Measurements from ENCODE around the gene CEP131. TPM values are rescaled to one million over a fixed set of nuclear protein-coding genes. Genes with fewer than 3 reads are reported as not detected.
A peak's percentile ranks its signal among the peaks of the same experiment; 100 is the strongest.
"Not testable (repeated sequence)": the region's sequence is repeated elsewhere in the genome, so short reads cannot be mapped to it uniquely, and the experiment has no call there.

Gene CEP131
- total RNA-seq, 1 donor from 2014 or later, result 4.6 TPM

DNA sequence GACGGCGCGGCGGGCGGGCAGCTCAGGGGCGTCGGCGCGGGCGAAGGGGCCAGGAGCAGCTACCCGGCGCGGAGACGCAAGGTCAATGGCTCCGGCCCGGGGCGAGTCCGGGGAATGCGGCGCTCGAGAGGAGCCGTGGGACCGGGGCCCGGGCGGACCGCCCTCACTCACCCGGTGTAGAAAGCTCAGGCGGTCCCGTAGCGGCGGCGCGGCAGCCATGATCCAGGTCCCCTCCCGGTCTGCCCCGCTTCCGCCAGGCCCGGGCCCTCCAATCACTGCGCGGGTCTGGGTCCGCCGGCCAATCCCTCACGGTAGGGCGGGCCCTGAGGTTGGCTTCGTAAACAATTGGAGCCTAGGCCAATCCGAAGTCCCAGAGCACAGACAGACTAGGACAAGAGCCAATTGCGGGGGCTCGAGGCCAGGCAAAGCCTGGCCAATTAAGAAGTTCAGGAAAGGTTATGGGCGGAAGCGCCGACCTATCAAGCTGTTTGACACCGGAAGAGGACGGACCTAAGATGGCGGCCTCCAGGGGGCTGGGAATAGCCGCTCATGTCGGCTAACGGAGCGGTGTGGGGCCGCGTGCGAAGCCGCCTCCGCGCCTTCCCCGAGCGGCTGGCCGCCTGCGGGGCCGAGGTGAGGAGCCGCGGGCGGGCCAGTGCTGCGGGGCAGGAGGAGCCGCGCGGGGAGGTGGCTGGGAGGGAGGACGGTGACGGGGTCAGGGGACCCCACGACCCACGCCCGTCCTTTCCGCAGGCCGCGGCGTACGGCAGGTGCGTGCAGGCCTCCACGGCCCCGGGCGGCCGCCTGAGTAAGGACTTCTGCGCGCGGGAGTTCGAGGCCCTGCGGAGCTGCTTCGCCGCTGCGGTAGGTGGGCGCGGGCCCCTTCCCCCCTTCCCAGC, 16.3 kb upstream of the CEP131 start, which contains the start of the genes NDUFAF8 and TEPSIN:
Gene NDUFAF8, plus strand, starts transcription at position 504 of the 899 bp plus-strand sequence. Its CDS starts 46 bp downstream, at position 550.
Gene TEPSIN, minus strand, starts transcription at position 241 of the 899 bp plus-strand sequence. Its CDS starts 22 bp downstream, at position 219.
- DNase-seq (ENCODE audit: low spot score), result peak; percentile 100

DNA sequence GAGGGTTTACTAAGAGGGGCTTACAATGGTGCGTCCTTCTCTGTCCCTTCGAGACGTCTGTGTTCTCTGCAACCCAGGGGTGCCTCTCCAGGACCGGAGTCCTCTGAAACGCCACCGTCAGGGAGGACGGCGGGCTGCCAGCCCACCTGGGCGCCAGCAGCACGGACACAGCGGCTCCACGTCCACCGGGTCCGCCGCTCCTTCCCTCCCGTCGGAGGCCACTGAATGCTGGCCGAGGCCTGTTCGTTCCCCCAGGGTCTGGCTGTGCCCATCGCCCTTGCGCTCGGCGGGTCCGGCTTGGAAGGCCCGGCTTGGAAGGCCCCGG, 15.7 kb upstream of the CEP131 start:
- no peak for DNase-seq (ENCODE audit: low spot score)

DNA sequence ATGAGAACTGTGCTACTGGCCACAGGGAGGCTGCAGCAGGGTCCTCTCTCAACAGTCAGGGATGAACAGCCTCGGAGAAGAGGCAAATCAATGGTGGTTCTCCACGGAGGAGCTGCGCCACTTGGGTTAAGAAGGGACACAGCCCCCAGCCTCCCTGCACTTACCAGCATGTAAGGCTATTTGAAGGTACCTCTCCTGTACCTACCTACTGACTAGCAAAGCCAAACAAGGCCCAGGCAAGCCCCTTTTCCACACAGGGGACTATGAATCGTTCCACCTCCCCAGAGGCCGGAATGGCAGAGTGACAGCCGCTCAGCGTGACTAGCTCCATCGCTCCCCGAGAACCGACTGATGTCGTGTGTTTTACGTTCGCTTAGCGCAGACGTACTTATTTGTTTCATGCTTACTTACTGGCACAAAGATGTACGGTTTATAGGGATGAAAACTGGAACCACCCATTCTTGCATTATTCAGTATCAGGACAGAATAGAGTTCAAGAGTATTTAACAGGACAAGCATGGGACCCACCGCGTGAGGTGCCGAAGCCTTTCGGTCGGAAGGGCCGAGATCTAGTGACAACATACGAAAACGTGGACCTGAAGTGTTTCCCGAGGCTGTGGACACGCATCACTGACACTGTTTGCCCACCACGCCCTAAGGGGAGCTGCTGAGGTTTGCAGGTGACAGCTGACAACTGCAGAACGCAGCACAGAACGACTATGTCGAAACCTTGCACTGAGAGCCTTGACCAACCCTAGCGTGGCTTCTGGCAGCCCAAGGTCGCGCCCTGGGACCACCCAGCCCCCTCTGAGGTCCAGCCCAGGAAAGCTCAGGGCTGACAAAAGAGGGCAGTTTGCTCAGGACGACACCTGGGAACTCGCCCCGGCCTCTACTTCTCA, 15.1 kb upstream of the CEP131 start:
- DNase-seq (ENCODE audit: low spot score), result no peak

DNA sequence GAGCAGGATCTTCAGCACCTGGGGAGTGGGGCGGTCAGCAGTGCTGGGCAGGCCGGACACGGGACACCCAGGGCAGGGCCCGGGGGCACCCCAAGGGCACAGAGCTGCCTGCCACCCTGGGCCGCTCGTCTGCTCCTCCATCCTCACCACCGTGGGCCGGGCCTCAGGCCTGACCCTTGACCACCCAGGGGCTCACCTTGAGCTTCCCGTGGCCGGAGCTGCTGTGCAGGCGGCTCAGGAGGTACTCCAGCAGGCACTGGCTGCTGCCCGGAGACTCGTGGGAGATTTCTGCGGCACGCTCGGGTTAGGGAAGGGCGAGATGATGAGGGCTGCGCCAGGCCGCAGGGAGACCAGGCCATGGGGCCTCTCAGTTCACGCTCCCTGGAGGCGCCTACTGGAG, 14.0 kb upstream of the CEP131 start:
- no peak for DNase-seq (ENCODE audit: low spot score)

DNA sequence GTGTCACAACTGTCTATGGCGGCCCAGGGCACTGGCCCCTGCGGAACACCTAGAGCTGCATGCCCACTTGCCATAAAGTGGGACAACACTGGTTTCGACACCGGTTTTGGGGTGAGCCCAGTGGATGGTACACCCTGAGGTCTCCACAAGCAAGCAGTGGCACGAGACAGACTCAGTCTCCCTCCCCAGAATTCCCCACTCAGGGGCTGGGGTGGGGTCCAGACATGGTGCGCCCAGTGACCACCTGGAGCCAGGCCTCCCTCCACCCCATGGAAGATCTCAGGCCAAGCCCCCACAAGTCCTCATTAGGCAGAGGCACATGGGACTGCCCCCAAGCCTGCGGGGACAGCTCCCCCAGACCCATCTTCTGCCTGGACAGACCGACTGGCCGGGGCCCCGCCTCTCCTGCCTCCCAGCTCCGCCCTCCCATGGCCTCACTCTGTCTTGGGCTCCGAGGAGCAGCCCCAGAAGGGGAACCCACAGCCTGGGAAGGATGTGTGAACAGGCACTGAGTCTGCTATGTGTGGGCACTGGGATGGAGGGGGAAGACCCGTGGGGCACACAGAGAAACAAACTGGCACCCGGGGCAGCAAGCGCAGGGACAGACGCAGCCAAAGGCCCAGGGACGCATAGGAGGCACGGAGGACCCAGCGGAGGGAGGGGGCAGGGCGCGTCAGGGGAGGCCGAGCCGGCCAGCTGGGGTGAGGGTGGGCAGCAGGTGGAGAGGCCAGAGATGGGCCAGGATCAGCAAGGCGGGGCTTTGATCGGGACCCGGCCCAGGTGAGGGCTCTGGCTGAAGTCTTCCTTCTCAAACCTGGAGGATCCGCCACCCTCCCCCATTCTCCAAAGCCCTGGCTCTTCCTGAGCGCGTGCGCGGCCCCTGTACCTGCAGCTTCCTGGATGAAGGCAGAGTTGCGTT, 13.3 kb upstream of the CEP131 start:
- no peak for DNase-seq (ENCODE audit: low spot score)

DNA sequence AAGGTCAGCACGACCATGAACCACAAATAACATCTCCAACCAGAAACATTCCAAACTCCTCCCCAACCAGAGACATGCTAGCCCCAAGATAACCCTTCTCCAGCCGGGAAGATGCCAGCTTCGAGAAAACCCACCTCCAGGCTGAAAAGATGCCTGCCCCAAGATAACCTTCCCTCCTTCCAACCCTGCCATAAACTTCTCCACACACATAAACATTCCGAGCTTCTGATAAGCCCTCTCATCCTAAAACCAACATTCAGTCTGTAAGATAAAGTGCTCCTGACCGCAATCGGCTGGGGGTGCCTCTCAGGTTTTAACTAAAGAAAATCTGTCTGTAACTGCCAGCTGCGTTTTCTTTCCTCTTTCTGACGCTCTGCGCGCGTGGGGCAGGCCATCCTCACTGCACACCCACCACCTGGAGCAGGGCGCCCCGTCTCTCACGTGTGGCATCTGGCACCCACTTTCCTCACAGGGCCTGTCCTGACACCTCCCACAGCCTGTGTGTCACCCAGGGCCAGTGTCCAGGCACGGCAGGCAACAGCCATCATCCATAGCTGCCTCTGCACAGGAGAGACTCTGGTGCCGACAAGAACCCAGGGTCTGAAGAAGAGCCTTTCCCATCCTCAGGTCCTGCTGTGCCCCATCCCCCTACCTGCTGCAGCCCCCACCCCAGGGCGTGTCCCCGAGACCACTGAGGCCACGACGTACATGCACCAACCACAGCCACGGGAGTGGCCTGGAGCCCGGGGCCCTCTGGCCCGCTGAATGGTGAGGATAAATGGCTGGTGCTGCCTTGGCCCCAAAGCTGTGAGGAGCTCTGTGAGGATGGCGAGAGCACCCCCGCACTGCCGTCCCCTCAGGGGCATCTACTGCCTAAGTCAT, 12.4 kb upstream of the CEP131 start:
- peak; percentile 35 for DNase-seq (ENCODE audit: low spot score)

DNA sequence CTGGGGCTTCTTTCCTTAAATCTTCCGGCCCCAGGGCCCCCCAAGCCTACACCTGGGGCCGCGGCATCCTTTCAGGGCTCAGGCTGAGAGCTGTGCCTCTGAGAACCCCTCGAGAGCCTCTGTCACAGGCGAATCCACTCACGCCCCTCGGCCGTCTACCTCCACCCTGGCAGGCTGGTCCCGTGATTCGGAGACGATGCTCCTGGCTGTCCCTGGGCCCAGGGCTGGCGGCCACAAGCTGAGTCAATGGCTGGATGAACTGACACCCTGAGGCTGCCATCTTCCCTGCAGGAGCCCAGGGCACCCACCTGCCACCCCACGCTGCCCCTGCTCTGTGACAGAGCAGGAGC, 11.7 kb upstream of the CEP131 start:
- no peak for DNase-seq (ENCODE audit: low spot score)

DNA sequence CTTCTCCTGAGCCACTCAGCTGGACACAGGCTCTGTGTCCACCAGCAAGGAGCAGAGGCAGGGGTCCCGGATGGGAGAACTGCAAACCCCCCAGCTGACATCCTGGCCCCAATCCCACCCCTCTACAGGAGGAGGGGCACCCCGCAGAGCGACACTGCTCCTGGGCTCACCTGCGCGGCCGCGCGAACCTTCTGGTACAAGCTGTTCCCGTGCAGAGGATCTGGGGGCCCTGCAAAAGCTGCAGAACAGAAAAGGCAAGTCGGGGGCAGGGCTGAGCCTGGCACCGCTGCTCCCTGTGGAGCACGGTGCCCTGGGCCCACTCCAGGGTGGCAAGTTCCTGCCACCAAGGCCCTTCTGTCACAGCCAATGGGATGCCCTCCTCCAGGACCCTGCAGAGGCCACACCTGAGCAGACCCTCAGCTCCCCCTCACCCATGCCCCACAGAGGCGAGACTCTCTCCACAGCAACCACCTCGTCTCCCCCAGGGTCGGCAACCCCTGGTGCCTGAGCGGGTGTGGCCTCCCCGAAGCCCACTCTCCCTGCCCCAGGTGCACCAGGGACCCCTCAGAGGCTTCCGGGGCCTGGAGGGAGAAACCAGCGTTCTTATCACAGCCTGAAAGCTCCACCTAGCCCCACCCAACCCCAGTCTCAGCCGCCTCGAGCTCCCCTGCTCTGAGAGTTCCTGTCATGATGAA, 11.2 kb upstream of the CEP131 start:
- no peak for DNase-seq (ENCODE audit: low spot score)

- DNase-seq (ENCODE audit: low spot score), result no peak
Measured at GRCh38 chr17:81233316-81233715, 10.6 kb upstream of the CEP131 start.

DNA sequence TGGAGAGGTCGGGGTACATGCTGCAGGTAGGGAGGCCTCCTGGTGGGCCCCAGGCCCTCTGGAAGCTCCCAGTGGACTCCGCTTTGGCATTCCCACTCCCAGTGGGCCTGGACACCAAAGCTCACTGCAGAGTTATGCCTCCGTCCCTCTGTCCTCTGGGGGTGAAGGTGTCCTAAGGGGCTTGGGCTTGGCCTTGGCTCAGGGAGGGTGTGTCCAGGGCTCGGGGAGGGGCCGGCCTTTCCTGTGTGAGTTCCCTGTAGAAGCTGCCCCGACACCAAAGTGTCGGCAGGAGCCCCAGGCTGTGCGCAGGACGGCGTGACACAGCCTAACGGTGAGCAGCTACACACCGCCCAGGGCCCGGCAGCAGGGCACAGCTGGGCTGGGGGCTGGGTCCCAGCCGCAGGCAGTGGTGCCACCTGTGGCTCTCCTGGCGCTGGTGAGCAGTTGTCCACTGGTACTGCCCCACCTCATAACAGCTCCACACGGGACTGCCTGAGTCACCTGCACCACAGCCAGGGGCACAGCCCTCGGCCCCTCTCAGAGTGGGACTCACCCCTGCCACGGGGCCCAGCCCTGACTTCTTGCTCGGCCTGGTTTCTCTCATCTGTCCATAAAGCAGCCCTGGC, 10.0 kb upstream of the CEP131 start:
- peak; percentile 37 for DNase-seq (ENCODE audit: low spot score)

DNA sequence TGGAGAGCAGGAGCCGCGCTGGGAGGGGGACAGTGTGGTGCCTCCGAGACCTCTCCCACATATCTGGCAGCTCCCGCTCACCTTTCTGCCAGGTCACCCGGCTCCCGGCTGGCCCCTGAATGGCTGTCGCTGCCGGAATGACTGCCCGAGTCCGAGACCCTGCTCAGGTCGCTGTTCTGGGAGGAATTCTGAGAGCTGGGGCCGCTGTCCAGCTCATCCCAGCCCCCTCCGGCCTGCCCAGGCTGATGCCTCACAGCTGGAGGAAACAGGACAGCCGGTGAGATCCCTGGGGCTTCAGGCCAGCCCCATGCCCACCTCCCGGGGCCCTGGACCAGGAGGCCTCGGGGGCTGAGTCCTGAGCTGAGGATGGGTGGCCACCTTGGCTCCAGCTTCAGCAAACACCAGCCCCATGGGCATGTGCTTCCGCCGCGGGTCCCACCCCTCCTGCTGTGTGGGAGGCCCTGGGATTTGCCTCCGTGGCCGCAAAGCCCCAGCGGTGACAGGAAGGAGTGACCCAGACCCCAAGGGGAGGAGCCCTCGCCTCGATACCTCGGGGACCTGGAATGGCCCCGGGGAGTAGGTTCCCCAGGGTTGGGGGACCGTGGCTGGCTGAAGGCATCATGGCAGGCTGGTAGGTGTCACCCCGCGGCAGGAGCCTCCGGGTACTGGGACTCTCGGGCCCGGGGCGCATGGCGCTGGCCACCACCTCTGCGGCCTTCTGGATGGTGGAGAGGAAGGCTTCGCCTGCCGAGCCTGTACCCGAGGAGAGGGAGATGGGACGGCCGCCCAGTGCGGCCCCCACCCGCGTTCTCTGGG, 9.2 kb upstream of the CEP131 start:
- DNase-seq (ENCODE audit: low spot score), result no peak

GRCh38 chr17:81231121-81231645, 8.4 kb upstream of the CEP131 start:
- DNase-seq (ENCODE audit: low spot score), result no peak

GRCh38 chr17:81230043-81230820, 7.5 kb upstream of the CEP131 start:
- DNase-seq (ENCODE audit: low spot score), result no peak

DNA sequence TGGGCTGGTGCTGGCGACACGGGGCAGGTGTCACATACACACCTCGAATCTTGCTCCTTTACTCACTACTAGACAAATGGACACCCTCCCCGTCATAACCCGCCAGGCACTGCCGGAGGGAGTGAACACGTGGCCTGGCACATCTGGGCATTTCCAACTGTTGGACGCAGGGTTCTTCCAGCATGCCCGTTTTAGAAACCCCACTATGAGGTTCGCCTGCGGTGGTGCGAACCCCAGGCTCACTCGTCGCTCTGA, 6.8 kb upstream of the CEP131 start:
- no peak for DNase-seq (ENCODE audit: low spot score)

- DNase-seq (ENCODE audit: low spot score), result no peak
Measured at GRCh38 chr17:81228834-81229665, 6.3 kb upstream of the CEP131 start.

- DNase-seq (ENCODE audit: low spot score), result peak; percentile 31
Measured at GRCh38 chr17:81228420-81228819, 5.7 kb upstream of the CEP131 start.

DNA sequence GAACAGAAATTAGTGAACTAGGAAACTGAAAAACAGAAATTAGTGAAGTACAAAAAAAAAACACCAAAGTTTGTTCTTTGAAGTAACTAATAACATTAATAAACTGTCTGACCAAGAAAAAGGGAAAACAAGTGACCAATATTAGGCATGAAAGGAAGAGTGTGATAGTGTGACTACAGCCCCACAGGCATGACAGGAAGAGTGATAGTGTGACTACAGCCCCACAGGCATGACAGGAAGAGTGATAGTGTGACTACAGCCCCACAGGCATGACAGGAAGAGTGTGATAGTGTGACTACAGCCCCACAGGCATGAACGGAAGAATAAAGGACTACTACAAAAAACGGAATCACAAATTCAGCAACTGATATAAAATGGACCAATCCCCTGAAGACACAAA, 4.9 kb upstream of the CEP131 start:
- not testable (repeated sequence) for DNase-seq (ENCODE audit: low spot score)
